ENCODE measurements around the gene FNDC3B. TPM values are rescaled to one million over a fixed set of nuclear protein-coding genes. Genes with fewer than 3 reads are reported as not detected.

FNDC3B gene
- total RNA-seq, 1 donor from 2014 or later, result 79.2 TPM

- DNase-seq (ENCODE audit: extremely low spot score, unreplicated experiment), result no peak
- Mint-ChIP-seq H3K27me3 (no peaks in the 10 kb centered on the region), H3K4me1 (ENCODE audit: unreplicated experiment) (peaks cover 45% of the 10 kb centered on the region), H3K36me3 (peaks cover 11% of the 10 kb centered on the region), H3K9me3 (peaks cover 6% of the 10 kb centered on the region), H3K4me3 (no peak overlapping the region), H3K27ac (no peak overlapping the region)
- peak; percentile 48 for TF ChIP-seq CTCF (conservative IDR thresholded peaks at IDR 0.05)
Observed at GRCh38 chr3:172076212-172076611, 36.8 kb downstream of the FNDC3B start.

GRCh38 chr3:172077197-172077757 lies 37.9 kb downstream of the FNDC3B start:
- no peak overlapping the region for H3K4me3 Mint-ChIP-seq
- no peak for TF ChIP-seq CTCF (conservative IDR thresholded peaks at IDR 0.05)
- no peak for DNase-seq (ENCODE audit: extremely low spot score, unreplicated experiment)
- H3K27me3 Mint-ChIP-seq, result no peaks in the 10 kb centered on the region
- H3K27ac Mint-ChIP-seq, result no peak overlapping the region
- H3K9me3 Mint-ChIP-seq, result peaks cover 6% of the 10 kb centered on the region
- peaks cover 11% of the 10 kb centered on the region for H3K36me3 Mint-ChIP-seq
- peaks cover 52% of the 10 kb centered on the region for H3K4me1 Mint-ChIP-seq (ENCODE audit: unreplicated experiment)

- no peak for TF ChIP-seq CTCF (conservative IDR thresholded peaks at IDR 0.05)
- H3K4me1 Mint-ChIP-seq (ENCODE audit: unreplicated experiment), result peaks cover 58% of the 10 kb centered on the region
- H3K36me3 Mint-ChIP-seq, result peaks cover 19% of the 10 kb centered on the region
- peaks cover 9% of the 10 kb centered on the region for H3K9me3 Mint-ChIP-seq
- H3K4me3 Mint-ChIP-seq, result no peak overlapping the region
- DNase-seq (ENCODE audit: extremely low spot score, unreplicated experiment), result no peak
- no peaks in the 10 kb centered on the region for H3K27me3 Mint-ChIP-seq
- H3K27ac Mint-ChIP-seq, result no peak overlapping the region
Observed at GRCh38 chr3:172078244-172078643, 38.9 kb downstream of the FNDC3B start.

GRCh38 chr3:172078721-172079120 lies 39.3 kb downstream of the FNDC3B start:
- no peaks in the 10 kb centered on the region for H3K27me3 Mint-ChIP-seq
- peaks cover 21% of the 10 kb centered on the region for H3K36me3 Mint-ChIP-seq
- H3K27ac Mint-ChIP-seq, result no peak overlapping the region
- DNase-seq (ENCODE audit: extremely low spot score, unreplicated experiment), result no peak
- H3K9me3 Mint-ChIP-seq, result peaks cover 11% of the 10 kb centered on the region
- H3K4me3 Mint-ChIP-seq, result no peak overlapping the region
- no peak for TF ChIP-seq CTCF (conservative IDR thresholded peaks at IDR 0.05)
- H3K4me1 Mint-ChIP-seq (ENCODE audit: unreplicated experiment), result peaks cover 58% of the 10 kb centered on the region

GRCh38 chr3:172079326-172079976 lies 40.1 kb downstream of the FNDC3B start:
- H3K27me3 Mint-ChIP-seq, result no peaks in the 10 kb centered on the region
- H3K4me3 Mint-ChIP-seq, result no peak overlapping the region
- peaks cover 11% of the 10 kb centered on the region for H3K9me3 Mint-ChIP-seq

More at GRCh38 chr3:172079326-172079976, 40.1 kb downstream of the FNDC3B start:
- no peak for DNase-seq (ENCODE audit: extremely low spot score, unreplicated experiment)
- TF ChIP-seq CTCF (conservative IDR thresholded peaks at IDR 0.05), result no peak
- Mint-ChIP-seq H3K27ac (no peak overlapping the region), H3K4me1 (ENCODE audit: unreplicated experiment) (peaks cover 54% of the 10 kb centered on the region), H3K36me3 (peaks cover 21% of the 10 kb centered on the region)

Data from type B pancreatic cell (in vitro differentiated cells).